Neural cell (in vitro differentiated cells): Measurements from ENCODE around the gene DIS3L. TPM values are rescaled to one million over a fixed set of nuclear protein-coding genes. Genes with fewer than 3 reads are reported as not detected.

Experiments
- H2AFZ ChIP-seq: fragments of 200-600, 300-800 bp; sonication (generic), shearing (Covaris generic); 2 replicates; pipeline ENCODE4 v1.6.0; 2014; ENCODE audit warnings: low read depth, mild to moderate bottlenecking, antibody characterized with exemption, low read length, moderate library complexity
- H3F3A ChIP-seq: fragments of 200-600 bp; shearing (Covaris generic); 2 replicates; pipeline ENCODE4 v1.6.1; 2016; ENCODE audit warnings: mild to moderate bottlenecking, moderate library complexity, mixed read lengths, antibody characterized with exemption, low read length; ENCODE audit not compliant: insufficient read depth, poor library complexity, severe bottlenecking
- H3K27ac ChIP-seq: fragments of 200-600, 300-800 bp; sonication (generic), shearing (Covaris generic); 2 replicates; pipeline ENCODE4 v1.5.1; 2014; ENCODE audit warnings: mild to moderate bottlenecking, low read length, moderate library complexity
- H3K27me3 ChIP-seq: fragments of 300-800, 200-600 bp; sonication (generic), shearing (Covaris generic); 2 replicates; pipeline ENCODE4 v1.6.0; 2014; ENCODE audit warnings: mild to moderate bottlenecking, low read depth, low read length, moderate library complexity; ENCODE audit not compliant: insufficient read depth
- H3K36me3 ChIP-seq: fragments of 300-800, 200-600 bp; sonication (generic), shearing (Covaris generic); 2 replicates; pipeline ENCODE4 v1.5.1; 2014; ENCODE audit warnings: mild to moderate bottlenecking, antibody characterized with exemption, low read length, moderate library complexity; ENCODE audit not compliant: insufficient read depth
- H3K4me2 ChIP-seq: fragments of 300-800, 200-600 bp; sonication (generic), shearing (Covaris generic); 2 replicates; pipeline ENCODE4 v1.6.0; 2014; ENCODE audit warnings: mild to moderate bottlenecking, low read length
- H3K4me3 ChIP-seq: fragments of 300-800, 200-600 bp; sonication (generic), shearing (Covaris generic); 2 replicates; pipeline ENCODE4 v1.5.1; 2014; ENCODE audit warnings: mild to moderate bottlenecking, low read length, moderate library complexity
- H3K79me2 ChIP-seq: fragments of 200-600 bp; shearing (Covaris generic); replicated peaks from 2 replicates; pipeline ENCODE4 v1.6.0; 2014; ENCODE audit warnings: mild to moderate bottlenecking, low read length, moderate library complexity; ENCODE audit not compliant: insufficient read depth
- H3K9ac ChIP-seq: fragments of 300-800, 200-600 bp; sonication (generic), shearing (Covaris generic); 2 replicates; pipeline ENCODE4 v1.6.1; 2016; ENCODE audit warnings: mild to moderate bottlenecking, low read length, mixed read lengths
- H3K9me2 ChIP-seq: fragments of 200-600 bp; shearing (Covaris generic); 2 replicates; pipeline ENCODE4 v1.6.1; 2016; ENCODE audit warnings: mild to moderate bottlenecking, low read length, mixed read lengths; ENCODE audit not compliant: insufficient read depth
- H3K9me3 ChIP-seq: fragments of 200-600, 300-800 bp; sonication (generic), shearing (Covaris generic); 2 replicates; pipeline ENCODE4 v1.6.1; 2016; ENCODE audit warnings: mild to moderate bottlenecking, mixed run types, low read length, moderate library complexity, mixed read lengths
- H4K20me1 ChIP-seq: fragments of 200-600 bp; shearing (Covaris generic); 2 replicates; pipeline ENCODE4 v1.6.1; 2016; ENCODE audit warnings: mild to moderate bottlenecking, mixed run types; ENCODE audit not compliant: insufficient read depth
- CTCF ChIP-seq: fragments of 450-650 bp; IDR thresholded peaks from 2 replicates; pipeline ENCODE4 v1.5.1; 2014; ENCODE audit warnings: antibody characterized with exemption, mild to moderate bottlenecking, moderate library complexity; ENCODE audit not compliant: poor library complexity, severe bottlenecking
- EP300 ChIP-seq: fragments of 450-650 bp; conservative IDR thresholded peaks from 2 replicates; pipeline ENCODE4 v1.6.1; 2014; ENCODE audit warnings: antibody characterized with exemption, mild to moderate bottlenecking, moderate library complexity; ENCODE audit not compliant: poor library complexity, severe bottlenecking
- MXI1 ChIP-seq: fragments of 450-650 bp; conservative IDR thresholded peaks from 2 replicates; pipeline ENCODE4 v1.6.1; 2014; ENCODE audit warnings: antibody characterized with exemption, mild to moderate bottlenecking; ENCODE audit not compliant: poor library complexity, severe bottlenecking
- POLR2AphosphoS5 ChIP-seq: IDR thresholded peaks from 2 replicates; pipeline ENCODE4 v1.6.1; 2012
- REST ChIP-seq: IDR thresholded peaks from 2 replicates; pipeline ENCODE4 v1.6.1; 2012; ENCODE audit warnings: borderline replicate concordance
- SMC3 ChIP-seq: fragments of 450-650 bp; conservative IDR thresholded peaks from 2 replicates; pipeline ENCODE4 v1.6.1; 2014; ENCODE audit warnings: antibody characterized with exemption, mild to moderate bottlenecking, moderate library complexity; ENCODE audit not compliant: poor library complexity
- TAF1 ChIP-seq: IDR thresholded peaks from 2 replicates; pipeline ENCODE4 v1.6.1; 2012; ENCODE audit warnings: low read depth
- polyA plus RNA-seq: library from polyadenylated mRNA; depleted of rRNA; stranded (reverse); fragments of >200 nt; gene quantifications from 2 replicates; pipeline ENCODE4 v1.2.3, GENCODE V29; 2014

DIS3L gene
- polyA plus RNA-seq, 1 donor from 2014 or later = 9.9 TPM

- TF ChIP-seq REST (no peak), SMC3 (no peak)
Observed at GRCh38 chr15:66275352-66275751, 18.0 kb upstream of the DIS3L start (continued).

GRCh38 chr15:66276546-66276945 lies 16.8 kb upstream of the DIS3L start:
- no peak overlapping the region for H3K9ac ChIP-seq
- H3K4me2 ChIP-seq = no peak overlapping the region
- no peaks in the 10 kb centered on the region for H3K36me3 ChIP-seq
- no peak overlapping the region for H2AFZ ChIP-seq
- no peaks in the 10 kb centered on the region for H3F3A ChIP-seq
- H3K9me2 ChIP-seq = no peaks in the 10 kb centered on the region
- no peak for TF ChIP-seq CTCF
- TF ChIP-seq SMC3 = no peak
- TF ChIP-seq REST = no peak
- TF ChIP-seq EP300 = no peak
- TF ChIP-seq MXI1 = no peak
- TF ChIP-seq TAF1 = no peak
- no peak for TF ChIP-seq POLR2AphosphoS5
- no peaks in the 10 kb centered on the region for H3K9me3 ChIP-seq
- H4K20me1 ChIP-seq = no peaks in the 10 kb centered on the region
- H3K27ac ChIP-seq = no peak overlapping the region
- no peaks in the 10 kb centered on the region for H3K27me3 ChIP-seq
- no peaks in the 10 kb centered on the region for H3K79me2 ChIP-seq
- no peak overlapping the region for H3K4me3 ChIP-seq

- Histone ChIP-seq H3K9me2 (no peaks in the 10 kb centered on the region), H3F3A (no peaks in the 10 kb centered on the region), H3K9me3 (no peaks in the 10 kb centered on the region), H3K4me2 (no peak overlapping the region), H3K79me2 (no peaks in the 10 kb centered on the region), H3K27me3 (no peaks in the 10 kb centered on the region), H3K9ac (no peak overlapping the region), H4K20me1 (no peaks in the 10 kb centered on the region), H3K27ac (no peak overlapping the region), H2AFZ (no peak overlapping the region), H3K4me3 (no peak overlapping the region), H3K36me3 (no peaks in the 10 kb centered on the region)
- TF ChIP-seq EP300 (no peak), MXI1 (no peak), CTCF (no peak)
Observed at GRCh38 chr15:66278056-66278455, 15.3 kb upstream of the DIS3L start.
